ENCODE results near the gene SCUBE3. TPM values are rescaled to one million over a fixed set of nuclear protein-coding genes. Genes with fewer than 3 reads are reported as not detected.

SCUBE3 gene
- total and polyA plus RNA-seq, 9 of the 15 experiments (the other 6 are each of a cell fraction or from before 2014, with no cell fraction given): 0.01 to 0.11 TPM; not detected in 7

DNA sequence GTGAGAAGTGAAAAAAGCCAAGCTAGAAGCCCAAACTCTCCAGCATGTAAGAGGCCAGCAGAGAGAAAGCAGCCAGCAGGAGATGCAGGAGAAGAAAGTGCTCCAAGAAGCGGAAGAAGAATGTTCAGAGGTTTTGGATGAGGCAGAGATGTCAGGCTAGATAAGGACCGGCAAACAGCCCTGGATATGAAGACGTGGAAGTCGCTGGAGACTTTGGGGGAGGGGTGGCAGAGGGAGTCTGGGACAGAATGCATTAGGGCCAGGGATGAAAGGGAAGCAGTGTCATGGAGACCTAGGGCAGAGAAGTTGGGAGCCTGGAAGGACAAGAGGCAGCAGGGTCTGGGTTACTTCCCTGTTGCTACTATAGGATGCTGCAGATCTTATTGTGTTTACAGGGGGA lies 5.3 kb upstream of the SCUBE3 start (continued):
- no peak for TF ChIP-seq MGA (IDR thresholded peaks at IDR 0.05)
- TF ChIP-seq ZNF436 (CRISPR knock-in tag; IDR thresholded peaks at IDR 0.05): no peak
- TF ChIP-seq MAFK (IDR thresholded peaks at IDR 0.05; ENCODE audit: low read length): no peak
- no peak for TF ChIP-seq FOXP4 (CRISPR knock-in tag; IDR thresholded peaks at IDR 0.05; ENCODE audit: borderline replicate concordance)
- peak; percentile 68 for TF ChIP-seq GATA2 (CRISPR knock-in tag; IDR thresholded peaks at IDR 0.05)
- TF ChIP-seq CEBPB (tag; IDR thresholded peaks at IDR 0.05): no peak
- no peak for TF ChIP-seq SIN3A (IDR thresholded peaks at IDR 0.05; ENCODE audit: borderline replicate concordance in 2 of 2, control insufficient read depth in 1 of 2, low read depth in 2 of 2, low read length in 2 of 2)
